Vagina (tissue), 2 donors: ENCODE results near the gene UBQLN2.

ENCODE experiments used
- POLR2A ChIP-seq, 2 donors: fragments of 450-650 bp; IDR thresholded peaks; one replicate each; pipeline ENCODE4 v1.6.1; 2017; ENCODE audit warnings: antibody characterized with exemption in 2 of 2, mild to moderate bottlenecking in 2 of 2, moderate library complexity in 2 of 2
- TF ChIP-seq, protein P1 (sequence below), 3 experiments: fragments of 450-650 bp in 2 of 3; fragments of 200-600 bp in 1 of 3; sonication (generic) in 1 of 3; IDR thresholded peaks; one replicate each; pipeline ENCODE4 v1.5.1; 2017 to 2019; ENCODE audit warnings: antibody characterized with exemption in 3 of 3, mild to moderate bottlenecking in 2 of 3, moderate library complexity in 2 of 3

DNA sequence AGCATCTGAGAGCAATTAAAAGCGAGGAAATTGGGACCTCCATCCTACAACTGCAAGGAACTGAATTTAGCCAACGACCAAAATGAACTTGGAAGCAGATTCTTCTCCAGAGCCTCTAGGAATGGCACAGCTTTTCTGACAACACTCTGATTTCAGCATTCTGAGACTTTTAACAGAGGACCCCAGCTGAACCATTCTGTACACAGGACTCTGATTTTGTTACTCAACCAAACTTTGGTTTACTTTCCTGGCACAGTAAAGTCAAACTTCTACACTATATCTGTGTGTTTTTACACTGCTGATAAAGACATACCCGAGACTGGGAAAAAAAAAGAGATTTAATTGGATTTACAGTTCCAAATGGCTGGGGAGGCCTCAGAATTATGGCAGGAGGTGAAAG, 37.6 kb downstream of the UBQLN2 start:
- TF ChIP-seq, protein P1, sequence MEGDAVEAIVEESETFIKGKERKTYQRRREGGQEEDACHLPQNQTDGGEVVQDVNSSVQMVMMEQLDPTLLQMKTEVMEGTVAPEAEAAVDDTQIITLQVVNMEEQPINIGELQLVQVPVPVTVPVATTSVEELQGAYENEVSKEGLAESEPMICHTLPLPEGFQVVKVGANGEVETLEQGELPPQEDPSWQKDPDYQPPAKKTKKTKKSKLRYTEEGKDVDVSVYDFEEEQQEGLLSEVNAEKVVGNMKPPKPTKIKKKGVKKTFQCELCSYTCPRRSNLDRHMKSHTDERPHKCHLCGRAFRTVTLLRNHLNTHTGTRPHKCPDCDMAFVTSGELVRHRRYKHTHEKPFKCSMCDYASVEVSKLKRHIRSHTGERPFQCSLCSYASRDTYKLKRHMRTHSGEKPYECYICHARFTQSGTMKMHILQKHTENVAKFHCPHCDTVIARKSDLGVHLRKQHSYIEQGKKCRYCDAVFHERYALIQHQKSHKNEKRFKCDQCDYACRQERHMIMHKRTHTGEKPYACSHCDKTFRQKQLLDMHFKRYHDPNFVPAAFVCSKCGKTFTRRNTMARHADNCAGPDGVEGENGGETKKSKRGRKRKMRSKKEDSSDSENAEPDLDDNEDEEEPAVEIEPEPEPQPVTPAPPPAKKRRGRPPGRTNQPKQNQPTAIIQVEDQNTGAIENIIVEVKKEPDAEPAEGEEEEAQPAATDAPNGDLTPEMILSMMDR (IDR thresholded peaks at IDR 0.05) = no peak
- TF ChIP-seq POLR2A (IDR thresholded peaks at IDR 0.05) = no peak
